Activated naive CD8-positive, alpha-beta T cell treated with anti-CD3 and anti-CD28 coated beads, Interleukin-2, amount 50 U/mL, for 24 hours (primary cell): ENCODE measurements around the gene CCDC85C.

Experiments used
- ATAC-seq: fragments of 150-1000 bp; cut with Tn5 transposase; one replicate; pipeline ENCODE4 v1.10.0; 2021
- DNase-seq: peaks from one replicate; pipeline ENCODE4 v3.0.0; 2021
- H3K27ac Mint-ChIP-seq: one replicate; pipeline ENCODE4 v1.8.0; 2021; ENCODE audit warnings: mild to moderate bottlenecking, mixed read lengths
- H3K27me3 Mint-ChIP-seq: one replicate; pipeline ENCODE4 v1.8.0; 2021; ENCODE audit warnings: mixed read lengths
- H3K36me3 Mint-ChIP-seq: one replicate; pipeline ENCODE4 v1.8.0; 2021; ENCODE audit warnings: low read depth, mixed read lengths
- H3K4me1 Mint-ChIP-seq: one replicate; pipeline ENCODE4 v1.8.0; 2021; ENCODE audit warnings: mixed read lengths
- H3K4me3 Mint-ChIP-seq: one replicate; pipeline ENCODE4 v1.8.0; 2021; ENCODE audit warnings: mild to moderate bottlenecking, moderate library complexity, mixed read lengths
- H3K9me3 Mint-ChIP-seq: one replicate; pipeline ENCODE4 v1.8.0; 2021; ENCODE audit warnings: mixed read lengths

The CCDC85C gene

DNA sequence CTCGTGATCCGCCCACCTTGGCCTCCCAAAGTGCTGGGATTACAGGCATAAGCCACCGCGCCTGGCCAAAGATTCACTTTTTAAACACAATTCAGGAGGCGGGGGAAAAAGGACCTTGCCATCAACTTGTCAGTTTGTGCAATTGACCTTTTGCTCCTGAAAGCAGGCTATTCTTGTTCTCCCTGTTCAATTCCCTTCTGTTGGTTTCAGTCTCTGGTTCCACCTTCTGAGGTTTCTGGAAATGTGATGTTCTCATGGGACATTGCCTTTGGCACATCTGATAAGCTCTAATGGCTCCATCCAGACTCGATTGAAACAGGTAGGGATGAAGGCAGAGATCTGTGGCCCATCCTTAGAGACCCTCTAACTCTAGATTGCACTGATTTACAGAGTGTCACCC is 17.9 kb upstream of the CCDC85C start:
- peaks cover 33% of the 10 kb centered on the region for H3K27me3 Mint-ChIP-seq
- H3K27ac Mint-ChIP-seq = no peak overlapping the region
- no peaks in the 10 kb centered on the region for H3K36me3 Mint-ChIP-seq
- ATAC-seq = no peak
- DNase-seq = no peak
- peaks cover 2% of the 10 kb centered on the region for H3K4me1 Mint-ChIP-seq
- no peak overlapping the region for H3K4me3 Mint-ChIP-seq
- H3K9me3 Mint-ChIP-seq = no peaks in the 10 kb centered on the region

DNA sequence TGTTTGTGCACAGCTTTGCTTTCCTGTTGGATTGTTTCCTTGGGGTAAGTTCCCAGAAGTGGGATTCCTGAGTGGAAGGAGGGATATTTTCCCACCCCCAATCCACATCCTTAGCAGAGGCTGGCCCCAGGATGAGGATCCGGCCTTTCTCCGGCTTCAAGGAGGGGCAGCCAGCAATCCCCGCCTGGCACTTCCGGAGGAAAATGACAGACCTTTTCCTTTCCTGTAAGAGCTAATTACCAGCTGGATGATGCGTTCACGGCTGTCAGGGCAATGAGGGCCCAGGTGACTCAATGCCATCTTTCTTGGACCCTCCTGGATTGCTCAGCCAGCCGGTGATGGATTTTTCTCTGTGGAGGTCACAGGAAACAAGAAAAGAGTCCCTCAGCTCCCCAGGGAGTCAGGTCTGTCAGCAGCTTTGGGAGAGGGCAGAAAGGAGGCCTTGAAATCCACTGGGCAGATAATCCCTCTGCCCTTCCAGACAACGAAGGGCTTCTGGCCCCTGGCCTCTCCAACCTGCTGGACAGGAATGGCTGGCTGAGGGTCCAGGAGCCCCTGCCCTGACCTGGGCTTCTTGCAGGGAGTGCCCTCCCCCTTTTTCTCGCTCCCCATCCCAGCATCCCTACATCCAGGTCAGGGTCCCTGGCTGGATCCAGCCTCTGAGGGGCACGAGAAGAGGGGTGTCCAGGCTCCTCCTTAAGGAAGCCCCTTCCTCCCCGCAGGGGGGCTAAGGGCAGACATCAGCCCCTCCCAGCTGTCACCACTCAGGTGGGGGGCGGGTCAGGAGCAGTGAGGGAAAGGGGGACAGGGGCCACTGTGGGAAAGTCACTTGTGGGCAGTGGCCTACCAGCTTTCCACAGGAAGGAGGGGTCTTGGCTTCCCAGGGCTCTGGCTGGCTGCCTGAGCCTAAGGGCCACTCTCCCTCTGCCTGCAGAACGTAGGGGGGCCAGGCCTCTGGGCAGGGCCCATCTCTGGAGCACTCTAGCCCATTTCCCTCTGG is 16.1 kb upstream of the CCDC85C start:
- ATAC-seq = peak; percentile 17
- no peak for DNase-seq
- no peaks in the 10 kb centered on the region for H3K9me3 Mint-ChIP-seq
- peaks cover 36% of the 10 kb centered on the region for H3K27me3 Mint-ChIP-seq
- H3K36me3 Mint-ChIP-seq = no peaks in the 10 kb centered on the region
- H3K4me3 Mint-ChIP-seq = no peak overlapping the region
- H3K4me1 Mint-ChIP-seq = peaks cover 2% of the 10 kb centered on the region
- H3K27ac Mint-ChIP-seq = no peak overlapping the region

DNA sequence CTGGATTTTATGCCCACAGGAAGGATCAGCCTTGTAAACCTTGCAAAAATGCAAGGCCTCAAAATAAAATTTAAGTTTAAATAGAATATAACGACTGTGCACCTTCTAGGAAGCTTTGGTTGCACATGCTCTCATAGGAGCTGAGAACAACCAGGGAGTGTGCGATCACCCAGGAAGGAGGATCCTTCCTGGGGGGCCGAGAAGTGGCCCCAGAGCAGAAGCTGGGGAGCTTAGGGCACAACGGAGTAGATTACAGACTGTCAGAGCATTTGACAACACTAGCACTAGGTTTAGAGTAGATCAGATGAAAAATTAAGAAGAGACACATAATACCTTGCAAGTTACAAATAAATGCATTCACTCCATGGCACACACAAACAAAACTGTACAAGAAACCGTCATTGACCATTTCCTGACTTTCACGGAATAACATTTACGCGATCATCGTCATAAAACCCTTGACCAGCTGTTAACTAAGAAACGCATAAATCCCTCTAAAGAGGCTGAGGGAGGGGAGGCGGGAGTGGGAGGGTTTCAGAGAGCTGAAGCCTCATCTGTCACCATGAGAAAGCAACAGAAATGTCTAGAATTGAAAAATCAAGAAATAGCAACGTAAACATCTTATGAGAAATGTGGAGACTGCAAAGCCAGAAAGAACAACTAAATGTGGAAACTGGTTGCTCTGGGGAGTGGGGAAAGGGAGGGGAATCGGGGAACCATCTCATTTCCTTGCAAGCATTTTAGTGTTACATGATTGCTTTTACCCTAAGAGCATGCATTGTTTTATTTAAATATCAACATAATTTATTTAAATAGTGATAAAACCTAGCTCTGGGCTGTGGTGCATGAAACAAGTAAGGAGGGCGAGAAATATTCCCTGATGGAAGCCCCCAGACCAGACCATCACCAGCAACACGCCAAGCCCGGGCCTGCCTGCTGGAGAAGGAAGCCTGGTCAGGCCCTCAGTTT is 13.1 kb upstream of the CCDC85C start:
- Mint-ChIP-seq H3K4me3 (no peak overlapping the region), H3K27ac (no peak overlapping the region), H3K36me3 (no peaks in the 10 kb centered on the region), H3K27me3 (peaks cover 19% of the 10 kb centered on the region), H3K9me3 (no peaks in the 10 kb centered on the region), H3K4me1 (peaks cover 2% of the 10 kb centered on the region)
- no peak for ATAC-seq
- no peak for DNase-seq

DNA sequence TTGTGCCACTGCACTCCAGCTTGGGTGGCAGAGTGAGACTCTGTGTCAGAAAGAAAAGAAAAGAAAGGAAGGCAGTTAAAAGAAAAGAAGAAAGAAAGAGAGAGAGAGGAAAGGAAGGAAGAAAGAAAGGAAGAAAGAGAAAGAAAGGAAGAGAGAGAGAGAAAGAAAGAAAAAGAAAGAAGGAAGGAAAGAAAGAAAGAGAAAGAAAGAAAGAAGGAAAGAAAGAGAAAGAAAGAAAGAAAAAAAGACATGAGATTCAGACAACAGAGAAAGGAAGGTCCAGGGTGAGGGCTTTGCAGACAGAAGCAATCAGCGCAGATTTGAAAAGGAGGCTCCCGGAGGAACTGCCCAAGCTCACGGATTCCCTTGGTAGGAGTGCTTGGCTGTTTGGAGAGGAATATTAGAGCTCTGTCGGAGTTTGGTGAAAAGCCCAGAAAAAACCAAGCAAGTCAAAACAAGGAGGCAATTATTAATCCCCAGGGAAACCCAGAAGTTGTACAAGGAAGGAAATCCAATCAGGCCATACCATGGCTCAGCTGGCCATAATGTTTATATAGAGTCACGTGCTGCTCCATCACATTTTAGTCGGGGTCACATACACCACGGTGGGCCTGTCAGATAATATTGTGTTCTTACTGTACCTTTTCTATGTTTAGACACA is 11.6 kb upstream of the CCDC85C start:
- no peak overlapping the region for H3K4me3 Mint-ChIP-seq
- H3K36me3 Mint-ChIP-seq = no peaks in the 10 kb centered on the region
- peaks cover 2% of the 10 kb centered on the region for H3K4me1 Mint-ChIP-seq
- ATAC-seq (no peak), DNase-seq (no peak)
- no peaks in the 10 kb centered on the region for H3K9me3 Mint-ChIP-seq
- no peak overlapping the region for H3K27ac Mint-ChIP-seq
- peaks cover 17% of the 10 kb centered on the region for H3K27me3 Mint-ChIP-seq

- Mint-ChIP-seq H3K4me3 (no peak overlapping the region), H3K36me3 (no peaks in the 10 kb centered on the region)
- ATAC-seq = no peak
Measured at GRCh38 chr14:99612738-99613330, 8.8 kb upstream of the CCDC85C start.

GRCh38 chr14:99612071-99612737 is 8.2 kb upstream of the CCDC85C start:
- Mint-ChIP-seq H3K27me3 (peaks cover 12% of the 10 kb centered on the region), H3K27ac (no peak overlapping the region), H3K4me3 (no peak overlapping the region), H3K4me1 (no peaks in the 10 kb centered on the region), H3K9me3 (no peaks in the 10 kb centered on the region), H3K36me3 (no peaks in the 10 kb centered on the region)
- ATAC-seq (no peak), DNase-seq (no peak)

More at GRCh38 chr14:99612738-99613330, 8.8 kb upstream of the CCDC85C start:
- H3K27ac Mint-ChIP-seq = no peak overlapping the region
- H3K4me1 Mint-ChIP-seq = no peaks in the 10 kb centered on the region
- H3K27me3 Mint-ChIP-seq = peaks cover 13% of the 10 kb centered on the region
- no peaks in the 10 kb centered on the region for H3K9me3 Mint-ChIP-seq
- DNase-seq = no peak

GRCh38 chr14:99611646-99612045 is 7.6 kb upstream of the CCDC85C start:
- Mint-ChIP-seq H3K4me1 (no peaks in the 10 kb centered on the region), H3K27me3 (peaks cover 8% of the 10 kb centered on the region), H3K36me3 (no peaks in the 10 kb centered on the region), H3K27ac (no peak overlapping the region), H3K4me3 (no peak overlapping the region), H3K9me3 (no peaks in the 10 kb centered on the region)
- ATAC-seq (no peak), DNase-seq (no peak)

- DNase-seq (no peak), ATAC-seq (no peak)
- H3K36me3 Mint-ChIP-seq = no peaks in the 10 kb centered on the region
- H3K27me3 Mint-ChIP-seq = peaks cover 2% of the 10 kb centered on the region
- H3K9me3 Mint-ChIP-seq = no peaks in the 10 kb centered on the region
- H3K4me3 Mint-ChIP-seq = no peak overlapping the region
- peaks cover 6% of the 10 kb centered on the region for H3K4me1 Mint-ChIP-seq
- no peak overlapping the region for H3K27ac Mint-ChIP-seq
Measured at GRCh38 chr14:99609245-99610170, 5.5 kb upstream of the CCDC85C start.

DNA sequence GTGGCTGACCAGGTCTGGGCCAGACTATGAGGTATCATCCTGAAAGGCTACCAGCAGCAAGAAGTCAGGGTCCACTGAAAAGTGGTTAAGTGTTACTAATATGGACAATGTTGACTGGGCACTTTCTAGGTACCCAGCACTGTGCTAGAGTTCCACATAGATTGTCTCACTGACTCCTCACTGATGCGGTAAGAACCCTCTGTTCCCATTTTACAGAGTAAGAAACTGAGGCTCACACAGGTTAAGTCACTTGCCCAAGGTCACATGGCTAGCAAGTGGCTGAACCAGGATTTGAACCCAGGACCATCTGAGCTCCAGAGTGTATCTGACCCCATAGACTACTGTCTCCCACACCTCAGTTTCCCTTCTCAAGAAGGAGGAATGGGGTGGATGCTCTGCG is 4.6 kb upstream of the CCDC85C start:
- no peaks in the 10 kb centered on the region for H3K36me3 Mint-ChIP-seq
- DNase-seq = no peak
- no peak overlapping the region for H3K27ac Mint-ChIP-seq
- H3K4me1 Mint-ChIP-seq = peaks cover 6% of the 10 kb centered on the region
- H3K9me3 Mint-ChIP-seq = no peaks in the 10 kb centered on the region
- no peaks in the 10 kb centered on the region for H3K27me3 Mint-ChIP-seq
- no peak overlapping the region for H3K4me3 Mint-ChIP-seq
- ATAC-seq = no peak

DNA sequence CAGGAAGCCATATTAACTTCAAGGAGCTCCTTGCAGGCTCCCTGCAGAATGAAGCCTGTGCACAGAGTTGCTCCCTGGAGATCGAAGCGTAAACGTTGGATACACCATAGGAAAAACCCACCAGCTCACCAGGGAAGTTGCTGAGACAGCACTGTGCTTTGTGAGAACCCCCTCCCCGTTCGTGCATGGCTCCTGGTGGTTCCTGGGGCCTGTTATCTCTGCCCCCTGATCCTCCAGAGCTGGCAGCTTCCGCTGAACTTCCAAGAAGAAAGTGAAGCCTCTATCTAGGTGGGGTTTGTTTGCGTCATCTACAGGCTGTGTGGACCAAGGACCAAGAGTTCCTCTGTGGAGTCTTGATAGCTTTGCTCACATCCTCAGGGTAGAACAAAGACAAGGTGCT is 2.4 kb upstream of the CCDC85C start:
- ATAC-seq (no peak), DNase-seq (no peak)
- Mint-ChIP-seq H3K27me3 (peaks cover 3% of the 10 kb centered on the region), H3K4me3 (no peak overlapping the region), H3K27ac (no peak overlapping the region), H3K4me1 (peaks cover 17% of the 10 kb centered on the region), H3K36me3 (no peaks in the 10 kb centered on the region), H3K9me3 (no peaks in the 10 kb centered on the region)

GRCh38 chr14:99605299-99605961 is 1.4 kb upstream of the CCDC85C start:
- ATAC-seq (peak; percentile 21), DNase-seq (peak; percentile 65)
- H3K27me3 Mint-ChIP-seq = peaks cover 3% of the 10 kb centered on the region
- H3K4me1 Mint-ChIP-seq = peaks cover 21% of the 10 kb centered on the region
- H3K27ac Mint-ChIP-seq = peak overlapping the region; percentile 38
- H3K36me3 Mint-ChIP-seq = no peaks in the 10 kb centered on the region
- no peaks in the 10 kb centered on the region for H3K9me3 Mint-ChIP-seq
- peak overlapping the region; percentile 78 for H3K4me3 Mint-ChIP-seq

- H3K27me3 Mint-ChIP-seq = peaks cover 3% of the 10 kb centered on the region
- peak overlapping the region; percentile 78 for H3K4me3 Mint-ChIP-seq
- DNase-seq = no peak
- peaks cover 21% of the 10 kb centered on the region for H3K4me1 Mint-ChIP-seq
- no peaks in the 10 kb centered on the region for H3K9me3 Mint-ChIP-seq
- H3K27ac Mint-ChIP-seq = peak overlapping the region; percentile 38
- no peak for ATAC-seq
- H3K36me3 Mint-ChIP-seq = no peaks in the 10 kb centered on the region
Measured at GRCh38 chr14:99604766-99605298, 825 bp upstream of the CCDC85C start.
